GM21390 (cell line): Measurements from ENCODE around the gene ZNF223.

Source experiments
- ATAC-seq: cut with Tn5 transposase; IDR thresholded peaks from one replicate; pipeline ENCODE4 v1.9.1; 2021; ENCODE audit not compliant: unreplicated experiment

The ZNF223 gene

DNA sequence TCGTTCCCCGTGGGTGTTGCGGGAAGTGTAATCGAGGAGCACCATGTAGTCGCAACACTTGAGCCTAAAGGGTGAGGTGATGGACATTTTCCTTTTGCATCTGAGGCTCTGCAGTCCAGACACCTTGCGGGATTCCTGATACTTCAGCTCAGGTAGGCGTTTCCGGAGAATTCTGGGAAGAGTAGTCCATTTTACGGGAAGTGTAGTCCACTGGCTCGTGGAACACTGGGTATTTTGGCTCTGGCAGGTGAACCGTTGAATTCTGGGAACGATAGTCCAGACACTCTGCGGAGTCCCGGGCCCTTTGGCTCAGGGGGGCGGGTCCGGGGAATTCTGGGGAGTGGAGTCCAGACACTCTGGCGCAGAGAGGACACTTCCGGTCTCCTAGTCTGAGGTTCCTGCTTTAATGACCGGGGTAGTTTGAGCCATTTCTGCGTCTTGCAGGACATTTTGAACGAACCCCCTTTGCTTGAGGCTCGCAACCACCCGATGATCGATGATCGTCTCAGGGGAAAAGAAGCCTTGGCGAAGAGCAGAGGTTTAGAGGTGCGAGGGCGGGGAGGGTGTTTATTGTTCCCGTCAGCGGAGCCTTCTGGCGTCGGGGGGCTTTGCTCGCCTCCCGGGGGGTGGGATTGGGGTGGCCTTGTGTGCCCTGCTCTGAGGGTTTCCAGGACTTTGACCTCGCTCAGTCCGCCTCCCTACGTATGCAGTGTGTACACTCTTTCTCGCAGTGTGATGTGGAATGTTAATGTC is at the start of gene ZNF223:
Gene ZNF223 (plus strand): TSS at position 387 of the 753 bp plus-strand sequence. CDS start 3,141 bp downstream, outside the sequence.
- ATAC-seq = peak; percentile 67

DNA sequence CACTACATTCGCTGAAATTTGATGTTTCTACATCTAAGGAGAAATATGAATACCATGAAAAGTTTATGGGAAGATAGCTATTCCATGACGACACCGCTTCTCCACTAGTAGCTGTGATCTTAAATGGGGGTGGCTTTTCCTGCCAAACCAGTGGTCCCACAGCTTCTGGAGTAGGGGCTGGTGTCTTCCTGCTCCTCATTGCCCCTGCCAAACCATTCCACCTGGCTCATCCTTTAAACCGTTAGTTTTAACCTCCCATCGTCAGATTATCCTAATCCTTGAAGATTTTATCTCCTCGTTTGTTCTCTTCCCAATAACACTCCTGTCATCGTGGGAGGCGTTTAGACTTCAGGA is 49.6 kb upstream of the ZNF223 start:
- ATAC-seq = no peak

DNA sequence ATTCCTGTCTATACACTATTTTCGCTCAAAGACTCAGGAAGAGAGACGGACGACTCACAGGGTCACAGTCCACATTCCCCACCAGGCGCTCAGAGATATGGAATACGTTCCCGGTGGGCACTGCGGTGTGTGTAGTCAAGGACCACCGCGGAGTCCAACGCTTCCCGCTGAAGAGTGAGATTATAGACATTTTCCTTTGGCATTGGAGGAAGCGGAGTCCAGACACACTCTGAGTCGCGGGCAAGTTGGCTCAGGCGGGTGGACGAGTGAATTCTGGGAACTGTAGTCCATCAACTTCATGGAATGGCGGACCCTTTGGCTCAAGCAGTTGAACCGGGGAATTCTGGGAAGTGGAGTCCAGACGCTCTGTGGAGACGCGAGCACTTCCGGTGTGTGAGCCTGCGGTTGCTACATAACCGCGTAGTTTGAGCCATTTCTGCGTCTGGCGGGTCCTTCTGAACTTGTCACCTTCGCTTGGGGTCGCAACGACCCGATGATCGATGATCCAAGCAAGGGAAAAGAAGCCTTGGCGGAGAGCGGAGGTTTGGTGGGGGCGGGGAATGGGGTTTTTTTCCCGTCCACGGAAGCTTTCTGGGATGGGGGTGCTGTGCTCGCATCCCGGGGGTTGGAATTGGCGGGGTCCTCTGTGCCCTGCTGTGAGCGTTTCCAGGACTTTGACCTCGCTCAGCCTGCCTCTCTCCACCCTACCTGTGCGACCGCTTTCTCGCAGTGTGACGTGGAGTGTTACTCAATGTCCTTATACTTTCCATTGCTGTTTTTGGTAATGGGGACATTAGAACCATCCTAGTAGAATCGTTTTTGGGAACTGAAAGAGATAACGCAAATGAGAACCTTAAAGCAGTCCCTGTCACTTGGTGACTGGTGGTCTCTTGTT is 49.0 kb upstream of the ZNF223 start, which contains the start of gene ZNF230:
Gene ZNF230 (plus strand): TSS at position 392 of the 895 bp plus-strand sequence. CDS start 4,122 bp downstream, outside the sequence.
- ATAC-seq = peak; percentile 93

GRCh38 chr19:44003461-44004009 is 48.3 kb upstream of the ZNF223 start:
- peak; percentile 35 for ATAC-seq

- no peak for ATAC-seq
Observed at GRCh38 chr19:44005973-44006372, 45.9 kb upstream of the ZNF223 start.

- ATAC-seq = no peak
Observed at GRCh38 chr19:44007473-44007872, 44.4 kb upstream of the ZNF223 start.

DNA sequence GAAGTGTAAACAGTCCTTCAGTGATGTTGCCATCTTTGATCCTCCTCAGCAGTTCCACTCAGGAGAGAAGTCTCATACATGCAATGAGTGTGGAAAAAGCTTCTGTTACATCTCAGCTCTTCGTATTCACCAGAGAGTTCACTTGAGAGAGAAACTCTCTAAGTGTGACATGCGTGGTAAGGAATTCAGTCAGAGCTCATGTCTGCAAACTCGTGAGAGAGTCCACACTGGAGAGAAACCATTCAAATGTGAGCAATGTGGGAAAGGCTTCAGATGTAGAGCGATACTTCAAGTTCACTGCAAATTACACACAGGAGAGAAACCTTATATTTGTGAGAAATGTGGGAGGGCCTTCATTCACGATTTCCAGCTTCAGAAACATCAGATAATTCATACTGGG is 41.4 kb upstream of the ZNF223 start:
- ATAC-seq = no peak

DNA sequence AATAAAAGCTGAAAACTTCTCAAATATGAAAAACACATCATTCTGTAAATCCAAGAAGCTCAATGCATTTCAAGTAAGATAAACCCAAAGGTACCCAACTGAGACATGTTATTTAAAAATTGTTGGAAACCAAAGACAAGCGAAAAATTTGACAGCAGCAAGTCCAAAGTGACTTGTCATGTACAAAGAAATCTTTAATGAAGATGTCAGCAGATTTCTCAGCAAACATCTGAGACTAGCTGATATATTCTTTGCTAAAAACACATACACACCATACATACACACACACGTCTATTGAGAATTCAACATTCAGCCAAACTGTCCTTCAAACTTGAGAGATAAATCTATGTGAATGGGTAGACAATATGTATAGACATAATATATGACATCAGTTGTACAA is 32.3 kb upstream of the ZNF223 start:
- no peak for ATAC-seq

DNA sequence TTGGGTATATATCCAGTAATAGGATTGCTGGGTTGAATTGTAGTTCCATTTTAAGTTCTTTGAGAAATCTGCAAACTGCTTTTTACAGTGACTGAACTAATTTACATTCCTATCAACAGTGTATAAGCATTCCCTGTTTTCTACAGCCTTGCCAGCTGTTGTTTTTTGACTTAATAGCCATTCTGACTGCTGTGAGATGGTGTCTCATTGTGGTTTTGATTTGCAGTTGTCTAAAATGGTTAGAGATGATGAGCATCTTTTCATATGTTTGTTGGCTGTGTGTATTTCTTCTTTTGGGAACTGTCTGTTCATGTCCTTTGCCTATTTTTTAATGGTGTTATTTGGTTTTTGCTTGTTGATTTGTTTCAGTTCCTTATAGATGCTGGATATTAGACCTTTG is 30.6 kb upstream of the ZNF223 start:
- ATAC-seq = no peak

DNA sequence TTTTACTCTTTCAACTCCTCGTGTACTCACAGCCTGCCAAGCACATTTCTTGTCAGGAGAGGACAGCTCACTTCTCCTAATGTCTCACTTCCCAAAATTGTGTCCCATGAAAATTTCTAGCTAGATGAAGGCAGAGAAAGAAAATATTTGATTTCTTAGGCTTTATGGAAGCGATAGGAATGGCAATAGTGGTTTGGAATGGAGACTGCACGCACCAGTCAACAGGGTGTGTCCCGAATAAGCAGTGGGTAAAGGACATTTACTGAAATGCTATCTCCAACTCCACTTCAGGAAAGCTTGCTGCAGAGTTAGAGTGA is 27.0 kb upstream of the ZNF223 start:
- ATAC-seq = no peak

DNA sequence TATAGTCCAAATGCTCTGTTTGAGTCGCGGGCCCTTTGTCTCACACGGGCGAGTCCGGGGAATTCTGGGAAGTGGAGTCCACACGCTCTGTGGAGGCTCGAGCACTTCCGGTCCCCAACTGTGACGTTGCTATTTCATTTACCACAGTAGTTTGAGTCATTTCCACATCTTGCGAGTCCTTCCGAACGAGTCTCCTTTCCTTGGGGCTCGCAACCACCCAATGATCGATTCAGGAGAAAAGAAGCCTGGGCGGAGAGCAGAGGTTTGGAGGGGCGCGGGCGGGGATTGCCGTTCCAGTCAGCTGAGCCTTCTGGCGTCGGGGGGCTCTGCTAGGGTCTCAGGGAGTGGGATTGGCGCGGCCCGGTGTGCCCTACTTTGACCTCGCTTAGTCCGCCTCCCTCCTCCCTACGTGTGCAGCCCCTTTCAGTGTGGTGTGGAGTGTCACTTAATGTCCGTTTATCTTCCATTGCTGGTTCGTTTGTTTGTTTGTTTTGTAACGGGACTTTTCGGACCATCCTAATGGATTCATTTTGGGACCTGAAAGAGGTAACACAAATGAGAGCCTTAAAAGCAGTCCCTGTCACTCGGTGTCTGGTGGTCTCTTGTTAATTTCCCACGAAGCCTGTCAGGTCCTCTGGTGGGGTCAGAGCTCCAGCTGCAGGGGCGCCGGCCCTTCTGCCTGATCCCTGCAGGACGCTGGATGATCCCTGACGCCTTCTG is 26.5 kb upstream of the ZNF223 start, which contains the start of gene ZNF222:
Gene ZNF222 (plus strand): TSS at position 163 of the 720 bp plus-strand sequence. CDS start 58 bp downstream, at position 221.
- ATAC-seq = peak; percentile 89

DNA sequence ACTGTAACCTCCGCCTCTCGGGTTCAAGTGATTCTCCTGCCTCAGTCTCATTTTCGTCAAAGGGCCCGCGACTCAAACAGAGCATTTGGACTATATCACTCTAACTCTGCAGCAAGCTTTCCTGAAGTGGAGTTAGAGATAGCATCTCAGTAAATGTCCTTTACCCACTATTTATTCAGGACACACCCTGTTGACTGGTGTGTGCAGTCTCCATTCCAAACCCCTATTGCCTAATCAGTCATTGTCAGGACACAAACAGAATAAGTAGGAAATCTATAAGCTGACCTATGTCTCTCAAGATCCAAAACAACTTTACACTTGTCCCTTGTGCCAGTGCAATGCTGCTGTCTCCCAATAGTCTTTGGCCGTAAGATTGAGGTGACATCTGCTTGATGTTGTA is 25.2 kb upstream of the ZNF223 start:
- ATAC-seq = no peak

DNA sequence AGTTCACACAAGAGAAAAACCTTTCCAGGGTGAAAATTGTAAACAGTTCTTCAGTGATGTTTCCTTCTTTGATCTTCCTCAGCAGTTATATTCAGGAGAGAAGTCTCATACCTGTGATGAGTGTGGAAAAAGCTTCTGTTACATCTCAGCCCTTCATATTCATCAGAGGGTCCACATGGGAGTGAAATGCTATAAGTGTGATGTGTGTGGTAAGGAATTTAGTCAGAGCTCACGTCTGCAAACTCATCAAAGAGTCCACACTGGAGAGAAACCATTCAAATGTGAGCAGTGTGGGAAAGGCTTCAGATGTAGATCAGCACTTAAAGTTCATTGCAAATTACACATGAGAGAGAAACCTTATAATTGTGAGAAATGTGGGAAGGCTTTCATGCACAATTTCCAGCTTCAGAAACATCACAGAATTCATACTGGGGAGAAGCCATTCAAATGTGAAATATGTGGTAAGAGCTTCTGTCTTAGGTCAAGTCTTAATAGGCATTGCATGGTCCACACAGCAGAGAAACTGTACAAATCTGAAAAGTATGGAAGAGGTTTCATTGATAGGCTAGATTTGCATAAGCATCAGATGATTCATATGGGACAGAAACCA is 19.7 kb upstream of the ZNF223 start:
- no peak for ATAC-seq

DNA sequence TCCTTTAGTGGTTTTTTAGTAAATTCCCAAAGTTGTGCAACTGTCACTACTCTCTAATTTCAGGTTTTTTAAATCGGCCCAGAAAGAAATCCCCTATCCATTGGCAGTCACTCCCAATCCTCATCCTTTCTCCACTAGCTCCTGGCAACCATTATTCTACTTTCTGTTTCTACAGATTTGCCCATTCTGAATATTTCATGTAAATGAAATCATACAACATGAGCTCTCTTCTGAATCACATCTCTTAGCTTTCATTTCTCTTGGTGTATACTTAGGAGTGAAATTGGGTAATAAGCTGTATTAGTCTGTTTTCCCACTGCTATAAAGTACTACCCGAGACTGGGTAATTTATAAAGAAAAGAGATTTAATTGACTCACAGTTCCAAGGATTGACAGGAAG is 9.7 kb upstream of the ZNF223 start:
- no peak for ATAC-seq

- no peak for ATAC-seq
Observed at GRCh38 chr19:44050740-44051649, 841 bp upstream of the ZNF223 start.

DNA sequence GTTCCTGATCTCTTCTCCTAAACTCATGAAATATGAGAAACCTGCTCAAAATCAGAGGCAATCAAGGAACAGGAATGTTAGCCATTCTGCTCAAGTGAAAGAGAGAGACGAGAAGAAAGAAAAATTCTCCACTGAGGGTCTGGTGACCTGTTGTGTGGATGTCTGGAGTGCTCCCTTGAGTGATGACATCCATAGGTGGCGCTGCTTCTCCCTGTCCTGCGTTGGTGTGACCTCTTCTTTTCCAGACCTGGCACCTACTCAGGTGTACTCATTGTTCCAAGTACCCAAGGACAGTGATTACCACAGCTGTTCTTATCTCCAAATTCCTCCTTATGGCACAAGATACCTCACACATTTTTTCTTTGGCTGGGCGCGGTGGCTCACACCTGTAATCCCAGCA is 4.0 kb downstream of the ZNF223 start:
- no peak for ATAC-seq

- no peak for ATAC-seq
Observed at GRCh38 chr19:44059229-44059628, 7.4 kb downstream of the ZNF223 start.

DNA sequence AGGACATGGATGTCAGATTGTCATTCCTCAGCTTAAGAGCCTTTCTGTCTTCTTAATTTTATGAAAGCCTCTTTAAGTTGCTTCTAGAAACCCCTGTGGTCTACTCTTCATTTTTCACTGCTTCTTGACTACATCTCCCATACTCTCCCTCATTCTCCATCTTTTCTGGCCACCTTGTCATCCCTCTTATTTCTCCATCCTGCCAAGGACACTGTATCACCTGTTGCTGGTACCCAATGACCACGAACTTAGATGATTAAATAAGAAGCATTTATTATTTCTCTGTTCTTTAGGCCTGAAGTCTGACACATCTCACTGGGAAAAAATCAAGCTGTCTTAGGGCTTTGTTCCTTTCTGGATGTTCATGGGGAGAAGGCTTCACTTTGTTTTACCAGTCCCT is 9.2 kb downstream of the ZNF223 start:
- ATAC-seq = no peak

- ATAC-seq = no peak
Observed at GRCh38 chr19:44066305-44066704, 14.5 kb downstream of the ZNF223 start.

GRCh38 chr19:44069415-44069814 is 17.6 kb downstream of the ZNF223 start:
- ATAC-seq = no peak
